GM12878 (cell line): Measurements from ENCODE around the gene RENBP. TPM values are rescaled to one million over a fixed set of nuclear protein-coding genes. Genes with fewer than 3 reads are reported as not detected.
A peak's percentile ranks its signal among the peaks of the same experiment; 100 is the strongest.

Experiments
- ATAC-seq: fragments of 200-7000 bp; cut with Tn5 transposase; 3 replicates; pipeline ENCODE4 v1.9.1; 2020; ENCODE audit warnings: mild to moderate bottlenecking, moderate library complexity
- BruUV-seq: library from RNA; stranded (reverse); fragments of 400-500 nt; replicated peaks from 2 replicates; lab custom pipeline; 2021; lab: Mats Ljungman, UMichigan
- CTCF ChIA-PET: fragments of 300-600 bp; sonication (Branson Sonifier 250); formaldehyde crosslinking; extraction: SDS; loops from one replicate; lab custom pipeline; 2021; ENCODE audit warnings: inconsistent platforms; lab: Yijun Ruan, JAX
- POLR2A ChIA-PET: fragments of 350-600 bp; formaldehyde crosslinking; extraction: SDS; loops from one replicate; lab custom pipeline; 2021; ENCODE audit warnings: inconsistent platforms; lab: Charles Lee
- RAD21 ChIA-PET: fragments of 300-600 bp; sonication (Branson Sonifier 250); formaldehyde crosslinking; loops from one replicate; lab custom pipeline; 2023; ENCODE audit warnings: antibody characterized with exemption; ENCODE audit not compliant: unreplicated experiment; lab: Charles Lee
- SMC1A ChIA-PET: fragments of 300-600 bp; sonication (Branson Sonifier 250); formaldehyde crosslinking; loops from one replicate; lab custom pipeline; 2023; ENCODE audit not compliant: unreplicated experiment, uncharacterized antibody; lab: Charles Lee
- DNase-seq: peaks from one replicate; pipeline ENCODE4 v3.0.0-alpha.2; 2011; ENCODE audit warnings: low read depth, low spot score
- FAIRE-seq: peaks from 3 replicates; lab custom pipeline; 2011; peaks lifted over from hg19 to GRCh38; lab: Jason Lieb, UNC
- H2AFZ ChIP-seq: 2 replicates; pipeline ENCODE4 v1.6.0; 2011; ENCODE audit warnings: low read depth, low read length, control low read depth; ENCODE audit not compliant: control insufficient read depth
- H3K27ac ChIP-seq: 2 replicates; pipeline ENCODE4 v1.5.1; 2011; ENCODE audit warnings: control low read depth; ENCODE audit not compliant: control insufficient read depth, insufficient read depth
- H3K27me3 ChIP-seq, 2 experiments: replicated peaks in 1 of 2; 2 replicates each; pipeline versions ENCODE4 v1.6.0 to v1.6.1; 2011; ENCODE audit warnings: low read length in 1 of 2; ENCODE audit not compliant: control insufficient read depth in 2 of 2, insufficient read depth in 2 of 2
- H3K36me3 ChIP-seq, 2 experiments: 2 replicates each; pipeline ENCODE4 v1.5.1; 2011; ENCODE audit warnings: low read length in 1 of 2; ENCODE audit not compliant: control insufficient read depth in 2 of 2, insufficient read depth in 2 of 2
- H3K4me1 ChIP-seq: 2 replicates; pipeline ENCODE4 v1.6.1; 2011; ENCODE audit warnings: mild to moderate bottlenecking, low read length, moderate library complexity, mixed read lengths; ENCODE audit not compliant: control insufficient read depth, insufficient read depth
- H3K4me2 ChIP-seq: 2 replicates; pipeline ENCODE4 v1.6.0; 2011; ENCODE audit warnings: control low read depth; ENCODE audit not compliant: control insufficient read depth, insufficient read depth
- H3K4me3 ChIP-seq: fragments of 200-600 bp; sonication (generic); 2 replicates; pipeline ENCODE4 v1.5.1; 2016
- H3K79me2 ChIP-seq: 2 replicates; pipeline ENCODE4 v1.6.0; 2011; ENCODE audit warnings: low read length; ENCODE audit not compliant: control insufficient read depth, insufficient read depth
- H3K9ac ChIP-seq: 2 replicates; pipeline ENCODE4 v1.8.0; 2011; ENCODE audit warnings: low read length, control low read depth, mixed read lengths; ENCODE audit not compliant: control insufficient read depth, insufficient read depth
- H3K9me3 ChIP-seq: replicated peaks from 3 replicates; pipeline ENCODE4 v1.5.1; 2011; ENCODE audit warnings: mild to moderate bottlenecking, low read length; ENCODE audit not compliant: control insufficient read depth, insufficient read depth
- H4K20me1 ChIP-seq: 2 replicates; pipeline ENCODE4 v1.6.0; 2011; ENCODE audit not compliant: control insufficient read depth, insufficient read depth
- ESRRA ChIP-seq: IDR thresholded peaks from 2 replicates; pipeline ENCODE4 v1.6.1; 2012; ENCODE audit warnings: mild to moderate bottlenecking, low read length, improper control_type of control experiment
- HDAC6 ChIP-seq: fragments of 200-600 bp; sonication (generic); IDR thresholded peaks from one replicate; pipeline ENCODE4 v1.8.0; 2017; ENCODE audit warnings: antibody characterized with exemption; ENCODE audit not compliant: unreplicated experiment
- IKZF1 ChIP-seq: fragments of 450-650 bp; conservative IDR thresholded peaks from 2 replicates; pipeline ENCODE4 v1.6.1; 2017; ENCODE audit warnings: antibody characterized with exemption, mild to moderate bottlenecking
- IRF4 ChIP-seq: IDR thresholded peaks from 2 replicates; pipeline ENCODE4 v1.6.1; 2011; ENCODE audit warnings: low read depth, low read length
- MEF2A ChIP-seq: IDR thresholded peaks from 2 replicates; pipeline ENCODE4 v1.6.1; 2011; ENCODE audit warnings: low read depth, mild to moderate bottlenecking, low read length, moderate library complexity; ENCODE audit not compliant: insufficient read depth
- NR2F1 ChIP-seq: fragments of 450-650 bp; conservative IDR thresholded peaks from 2 replicates; pipeline ENCODE4 v1.6.1; 2017; ENCODE audit warnings: mild to moderate bottlenecking
- SMAD1 ChIP-seq: fragments of 450-650 bp; IDR thresholded peaks from 2 replicates; pipeline ENCODE4 v1.6.1; 2018; ENCODE audit warnings: mild to moderate bottlenecking, low read depth; ENCODE audit not compliant: partially characterized antibody
- ZNF274 ChIP-seq: IDR thresholded peaks from one replicate; pipeline ENCODE4 v1.8.0; 2011; ENCODE audit not compliant: insufficient read length, insufficient read depth
- WGBS: methylation state at CpG from one replicate; pipeline ENCODE4 v1.1.6; 2016; ENCODE audit warnings: low lambda C conversion rate; ENCODE audit not compliant: insufficient replicate concordance, insufficient coverage; ENCODE audit errors: missing lambda C conversion rate; 5-methylcytosine and 5-hydroxymethylcytosine counted together
- in situ Hi-C: fragments of 300-500 bp; cut with MboI; formaldehyde crosslinking; loops from 9 replicates; pipeline ENCODE4 v1.14.3; 2018; ENCODE audit warnings: mixed read lengths
- intact Hi-C: fragments of 100-400 bp; cut with micrococcal nuclease; formaldehyde crosslinking; loops from one replicate; pipeline ENCODE4 v1.14.2; 2022; ENCODE audit not compliant: unreplicated experiment
- polyA plus RNA-seq, 11 experiments: library from polyadenylated mRNA; depleted of rRNA in 4 of 11; unstranded in 6 of 11; stranded (reverse) in 5 of 11; fragments of >200 nt; fragmentation: Nextera tagmentation in 4 of 11; fragmentation: Illumina TruSeq in 1 of 11; extraction: Ambion mirVana in 4 of 11; extraction: Trizol in 1 of 11; gene quantifications; 1 replicate in 1 of 11; 2 replicates in 10 of 11; pipeline versions ENCODE4 v1.2.1 to v1.2.3, GENCODE V29; 2011 to 2016; ENCODE audit warnings: inconsistent platforms in 2 of 11, missing spikeins in 2 of 11, low read depth in 1 of 11
- total RNA-seq, 4 experiments: library from RNA; depleted of rRNA in 3 of 4; stranded (reverse); fragments of >200 nt in 3 of 4; fragmentation: Illumina TruSeq in 1 of 4; extraction: Trizol in 1 of 4; gene quantifications; 2 replicates each; pipeline versions ENCODE4 v1.2.1 to v1.2.3, GENCODE V29; 2013 to 2021
- TF ChIP-seq, protein P1 (sequence below): fragments of 150-350 bp; IDR thresholded peaks from 2 replicates; pipeline ENCODE4 v1.6.1; 2014; ENCODE audit warnings: mild to moderate bottlenecking, low read depth, low read length
- TF ChIP-seq, protein P2 (sequence below): IDR thresholded peaks from 2 replicates; pipeline ENCODE4 v1.6.1; 2012; ENCODE audit warnings: low read depth, low read length, improper control_type of control experiment
- TF ChIP-seq, protein P3 (sequence below): fragments of 450-650 bp; IDR thresholded peaks from 2 replicates; pipeline ENCODE4 v1.6.1; 2017; ENCODE audit warnings: mild to moderate bottlenecking

RENBP gene
- total and polyA plus RNA-seq, 10 of the 15 experiments (the other 5 are each of a cell fraction or from before 2014, with no cell fraction given) = 0.36 to 4.9 (median 1.8) TPM; not detected in 3

DNA sequence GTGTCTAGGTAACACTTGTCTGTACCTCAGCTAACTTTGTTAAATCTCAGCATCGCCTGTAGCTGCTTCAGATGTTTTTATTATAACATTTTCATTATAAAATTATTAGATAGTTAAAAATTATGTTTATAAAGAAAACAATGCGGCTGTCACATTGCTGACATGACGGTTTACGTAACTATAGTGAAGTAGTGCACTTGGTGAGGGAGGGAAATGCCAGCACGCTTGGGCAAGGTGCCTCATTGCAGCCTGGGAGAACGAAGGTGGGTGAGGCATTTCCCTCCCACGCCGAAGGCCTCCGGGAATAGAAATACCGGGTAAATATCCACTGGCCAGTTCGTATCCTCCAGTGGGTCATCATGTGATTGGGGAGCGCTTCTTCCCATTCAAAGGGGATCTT, 44.0 kb upstream of the RENBP start:
- Histone ChIP-seq H2AFZ (no peak overlapping the region), H3K79me2 (no peaks in the 10 kb centered on the region; the same call in 1 of the 2 replicates), H3K27ac (no peak overlapping the region), H3K27me3 (no peaks in the 10 kb centered on the region), H3K36me3 (no peaks in the 10 kb centered on the region), H3K4me2 (no peak overlapping the region), H4K20me1 (no peaks in the 10 kb centered on the region), H3K9me3 (no peaks in the 10 kb centered on the region; the same call in 1 of the 3 replicates), H3K4me1 (peaks cover 18% of the 10 kb centered on the region), H3K9ac (no peak overlapping the region), H3K4me3 (no peak overlapping the region)
- no peak for ATAC-seq
- ChIA-PET SMC1A (no interaction called here), CTCF (no interaction called here), POLR2A (interaction anchor here (0.7 to 1.1 kb wide), 2 partner anchors 29 to 230 kb away, joined by 3 to 7 read pairs; no protein-coding TSS in a partner anchor), RAD21 (interaction anchor here (0.6 kb wide), 1 partner anchor 35 kb away, joined by 4 read pairs; no protein-coding TSS in a partner anchor)
- DNase-seq = no peak
- in situ Hi-C loops = loop anchor here (10.0 kb wide), 1 partner anchor 64 kb away; the partner anchor contains the start of gene ARHGAP4
- intact Hi-C loops = no loop called here
- BruUV-seq = no TSS peak
- TF ChIP-seq HDAC6 = no peak
- no peak for FAIRE-seq
- 81% methylated on average over 12 of the region's 12 CpGs for whole genome bisulfite sequencing

DNA sequence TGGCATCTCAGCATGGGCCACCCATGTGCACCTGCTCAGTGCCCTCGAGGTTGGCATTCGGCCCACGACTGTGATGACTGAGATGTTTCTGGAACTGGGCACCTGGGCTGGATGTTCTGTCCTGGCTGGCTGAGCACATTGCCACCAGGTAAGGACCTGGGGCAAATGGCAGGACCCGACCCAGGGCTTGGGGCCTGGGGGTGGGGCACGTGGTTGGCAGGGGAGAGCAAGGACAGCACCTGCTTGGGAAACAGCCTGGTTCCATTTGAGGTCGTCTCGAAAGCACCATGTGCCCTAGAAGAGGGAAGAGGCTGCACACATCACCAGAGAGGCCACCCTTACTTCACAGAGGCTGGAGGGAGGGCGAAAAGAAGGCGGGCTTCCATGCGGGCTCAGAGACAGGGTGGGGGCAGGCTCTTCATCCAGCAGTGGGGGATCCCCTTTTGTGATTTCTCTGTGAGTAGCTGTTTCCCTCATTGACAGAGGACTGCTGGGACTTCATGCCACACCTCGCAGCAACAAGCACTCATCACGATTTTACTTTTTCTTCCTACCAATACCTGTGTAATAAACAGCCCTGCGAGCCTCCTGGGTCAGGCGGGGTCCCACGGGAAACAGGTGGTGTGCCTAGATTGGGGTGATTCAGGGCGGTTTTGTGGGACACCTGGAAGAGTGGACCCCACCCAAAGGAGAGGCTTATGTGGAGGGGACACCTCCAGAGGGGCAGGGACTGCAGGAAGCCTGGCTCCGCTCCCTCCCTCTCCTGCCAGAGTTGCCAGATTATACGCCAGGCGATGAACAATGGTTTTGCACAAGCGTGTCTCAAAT, 40.1 kb upstream of the RENBP start:
- peak overlapping the region; percentile 71 for H3K4me2 ChIP-seq
- TF ChIP-seq SMAD1 (no peak), ESRRA (no peak), NR2F1 (no peak), IKZF1 (no peak), MEF2A (no peak), IRF4 (no peak), ZNF274 (no peak)
- TF ChIP-seq, protein P1, sequence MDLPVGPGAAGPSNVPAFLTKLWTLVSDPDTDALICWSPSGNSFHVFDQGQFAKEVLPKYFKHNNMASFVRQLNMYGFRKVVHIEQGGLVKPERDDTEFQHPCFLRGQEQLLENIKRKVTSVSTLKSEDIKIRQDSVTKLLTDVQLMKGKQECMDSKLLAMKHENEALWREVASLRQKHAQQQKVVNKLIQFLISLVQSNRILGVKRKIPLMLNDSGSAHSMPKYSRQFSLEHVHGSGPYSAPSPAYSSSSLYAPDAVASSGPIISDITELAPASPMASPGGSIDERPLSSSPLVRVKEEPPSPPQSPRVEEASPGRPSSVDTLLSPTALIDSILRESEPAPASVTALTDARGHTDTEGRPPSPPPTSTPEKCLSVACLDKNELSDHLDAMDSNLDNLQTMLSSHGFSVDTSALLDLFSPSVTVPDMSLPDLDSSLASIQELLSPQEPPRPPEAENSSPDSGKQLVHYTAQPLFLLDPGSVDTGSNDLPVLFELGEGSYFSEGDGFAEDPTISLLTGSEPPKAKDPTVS = no peak
- TF ChIP-seq, protein P2, sequence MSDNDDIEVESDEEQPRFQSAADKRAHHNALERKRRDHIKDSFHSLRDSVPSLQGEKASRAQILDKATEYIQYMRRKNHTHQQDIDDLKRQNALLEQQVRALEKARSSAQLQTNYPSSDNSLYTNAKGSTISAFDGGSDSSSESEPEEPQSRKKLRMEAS = peak; percentile 26; the same call in 1 of the 2 replicates
- TF ChIP-seq, protein P3, sequence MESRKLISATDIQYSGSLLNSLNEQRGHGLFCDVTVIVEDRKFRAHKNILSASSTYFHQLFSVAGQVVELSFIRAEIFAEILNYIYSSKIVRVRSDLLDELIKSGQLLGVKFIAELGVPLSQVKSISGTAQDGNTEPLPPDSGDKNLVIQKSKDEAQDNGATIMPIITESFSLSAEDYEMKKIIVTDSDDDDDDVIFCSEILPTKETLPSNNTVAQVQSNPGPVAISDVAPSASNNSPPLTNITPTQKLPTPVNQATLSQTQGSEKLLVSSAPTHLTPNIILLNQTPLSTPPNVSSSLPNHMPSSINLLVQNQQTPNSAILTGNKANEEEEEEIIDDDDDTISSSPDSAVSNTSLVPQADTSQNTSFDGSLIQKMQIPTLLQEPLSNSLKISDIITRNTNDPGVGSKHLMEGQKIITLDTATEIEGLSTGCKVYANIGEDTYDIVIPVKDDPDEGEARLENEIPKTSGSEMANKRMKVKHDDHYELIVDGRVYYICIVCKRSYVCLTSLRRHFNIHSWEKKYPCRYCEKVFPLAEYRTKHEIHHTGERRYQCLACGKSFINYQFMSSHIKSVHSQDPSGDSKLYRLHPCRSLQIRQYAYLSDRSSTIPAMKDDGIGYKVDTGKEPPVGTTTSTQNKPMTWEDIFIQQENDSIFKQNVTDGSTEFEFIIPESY = no peak

More for the DNA sequence above, 40.1 kb upstream of the RENBP start:
- intact Hi-C loops (loop anchor here (1.0 kb wide), 1 partner anchor 20 kb away; no protein-coding TSS in a partner anchor), in situ Hi-C loops (loop anchor here (10.0 kb wide), 1 partner anchor 60 kb away; the partner anchor contains the start of gene ARHGAP4)
- H3K36me3 ChIP-seq = no peaks in the 10 kb centered on the region
- H3K27ac ChIP-seq = peak overlapping the region; percentile 88
- peak overlapping the region; percentile 21 for H2AFZ ChIP-seq
- no peaks in the 10 kb centered on the region; the same call in 1 of the 3 replicates for H3K9me3 ChIP-seq
- peak overlapping the region; percentile 78 for H3K9ac ChIP-seq
- no TSS peak for BruUV-seq
- WGBS = 35% methylated on average over 20 of the region's 20 CpGs
- ChIA-PET CTCF (interaction anchor here (1.0 to 1.9 kb wide), 6 partner anchors 13 to 60 kb away, joined by 3 to 5 read pairs (median 3); partner anchors contain the start of genes ARHGAP4 and HCFC1), POLR2A (interaction anchor here (0.6 to 2.4 kb wide), 10 partner anchors 11 to 52 kb away, joined by 3 to 12 read pairs (median 5); partner anchors contain the start of gene TMEM187), RAD21 (interaction anchor here (0.6 to 1.9 kb wide), 5 partner anchors 9 to 24 kb away, joined by 3 to 12 read pairs (median 3); no protein-coding TSS in a partner anchor), SMC1A (interaction anchor here (1.1 to 2.6 kb wide), 3 partner anchors 17 to 30 kb away, joined by 3 to 9 read pairs (median 3); no protein-coding TSS in a partner anchor)
- no peaks in the 10 kb centered on the region; the same call in 1 of the 2 replicates for H3K79me2 ChIP-seq
- no peaks in the 10 kb centered on the region for H3K27me3 ChIP-seq
- no peaks in the 10 kb centered on the region for H4K20me1 ChIP-seq
- no peak for DNase-seq
- H3K4me3 ChIP-seq = 0 out of 2 replicates have a peak overlapping the region, but pooled peaks have one; percentile 9
- peak; percentile 73 for ATAC-seq
- no peak for FAIRE-seq
- peaks cover 39% of the 10 kb centered on the region for H3K4me1 ChIP-seq
